OCI-LY3 (cell line): Measurements from ENCODE around the gene ARHGAP26.

ENCODE experiments used
- H2AFZ ChIP-seq: fragments of 200-600, 300-600 bp; shearing (Covaris generic); 2 replicates; pipeline ENCODE4 v1.6.0; 2014; ENCODE audit warnings: antibody characterized with exemption, low read depth, low read length
- H3K27ac ChIP-seq: fragments of 200-600, 300-600 bp; sonication (generic); 2 replicates; pipeline ENCODE4 v1.5.1; 2014; ENCODE audit warnings: mild to moderate bottlenecking, low read length, moderate library complexity, mixed read lengths
- H3K27me3 ChIP-seq: fragments of 200-600, 300-600 bp; sonication (generic); 2 replicates; pipeline ENCODE4 v1.6.1; 2014; ENCODE audit warnings: low read depth, low read length, mixed read lengths
- H3K36me3 ChIP-seq: fragments of 200-600, 300-600 bp; sonication (generic); replicated peaks from 2 replicates; pipeline ENCODE3; 2014; ENCODE audit warnings: low read depth, low read length, mixed read lengths
- H3K4me1 ChIP-seq: fragments of 300-600, 200-600 bp; sonication (generic); 2 replicates; pipeline ENCODE4 v1.6.1; 2014; ENCODE audit warnings: low read length, mixed read lengths
- H3K4me2 ChIP-seq: fragments of 200-600, 300-600 bp; sonication (generic); 2 replicates; pipeline ENCODE4 v1.6.1; 2014; ENCODE audit warnings: low read length, mixed read lengths
- H3K4me3 ChIP-seq: fragments of 300-600, 200-600 bp; sonication (generic); 2 replicates; pipeline ENCODE4 v1.5.1; 2014; ENCODE audit warnings: antibody characterized with exemption, mild to moderate bottlenecking, low read length, moderate library complexity
- H3K79me2 ChIP-seq: fragments of 300-600, 200-600 bp; shearing (Covaris generic); 2 replicates; pipeline ENCODE4 v1.6.1; 2014; ENCODE audit warnings: mild to moderate bottlenecking, low read length, mixed read lengths
- H3K9ac ChIP-seq: fragments of 300-600, 200-600 bp; shearing (Covaris generic); 2 replicates; pipeline ENCODE4 v1.6.0; 2014; ENCODE audit warnings: mild to moderate bottlenecking, low read length, moderate library complexity
- H3K9me3 ChIP-seq: fragments of 200-600, 300-600 bp; shearing (Covaris generic); 2 replicates; pipeline ENCODE4 v1.6.1; 2014; ENCODE audit warnings: low read length, mixed read lengths; ENCODE audit not compliant: insufficient read depth
- H4K20me1 ChIP-seq: fragments of 200-600, 300-600 bp; sonication (generic); 2 replicates; pipeline ENCODE4 v1.6.1; 2016; ENCODE audit warnings: low read length, mixed read lengths; ENCODE audit not compliant: insufficient read depth
- CTCF ChIP-seq: fragments of 200-600, 300-600 bp; sonication (generic); IDR thresholded peaks from 2 replicates; pipeline ENCODE4 v1.5.1; 2014; ENCODE audit warnings: antibody characterized with exemption, low read length, low read depth
- EZH2phosphoT487 ChIP-seq: fragments of 200-600 bp; shearing (Covaris generic); IDR thresholded peaks from 2 replicates; pipeline ENCODE4 v1.6.1; 2018; ENCODE audit warnings: antibody characterized with exemption, mixed run types, low read depth

Gene ARHGAP26

GRCh38 chr5:142860270-142860669 is 90.1 kb downstream of the ARHGAP26 start:
- H3K79me2 ChIP-seq, result no peaks in the 10 kb centered on the region
- TF ChIP-seq CTCF (no peak), EZH2phosphoT487 (no peak)
- no peaks in the 10 kb centered on the region for H4K20me1 ChIP-seq
- no peaks in the 10 kb centered on the region for H3K9me3 ChIP-seq
- no peaks in the 10 kb centered on the region for H3K36me3 ChIP-seq
- H2AFZ ChIP-seq, result no peak overlapping the region
- H3K27ac ChIP-seq, result no peak overlapping the region
- H3K27me3 ChIP-seq, result no peaks in the 10 kb centered on the region
- no peak overlapping the region for H3K4me3 ChIP-seq
- H3K4me2 ChIP-seq, result no peak overlapping the region
- H3K4me1 ChIP-seq, result no peaks in the 10 kb centered on the region
- H3K9ac ChIP-seq, result no peak overlapping the region

GRCh38 chr5:142861011-142861410 is 90.8 kb downstream of the ARHGAP26 start:
- TF ChIP-seq CTCF (no peak), EZH2phosphoT487 (no peak)
- H3K36me3 ChIP-seq, result no peaks in the 10 kb centered on the region
- H3K4me3 ChIP-seq, result no peak overlapping the region
- no peaks in the 10 kb centered on the region for H3K4me1 ChIP-seq
- H3K27ac ChIP-seq, result no peak overlapping the region
- no peaks in the 10 kb centered on the region for H4K20me1 ChIP-seq
- no peak overlapping the region for H2AFZ ChIP-seq
- no peaks in the 10 kb centered on the region for H3K9me3 ChIP-seq
- H3K9ac ChIP-seq, result no peak overlapping the region
- no peaks in the 10 kb centered on the region for H3K79me2 ChIP-seq
- H3K27me3 ChIP-seq, result no peaks in the 10 kb centered on the region
- H3K4me2 ChIP-seq, result no peak overlapping the region

- Histone ChIP-seq H3K79me2 (no peaks in the 10 kb centered on the region), H4K20me1 (no peaks in the 10 kb centered on the region), H3K36me3 (no peaks in the 10 kb centered on the region), H3K9ac (no peak overlapping the region), H3K4me2 (no peak overlapping the region), H3K4me1 (no peaks in the 10 kb centered on the region), H2AFZ (no peak overlapping the region), H3K27ac (no peak overlapping the region), H3K27me3 (no peaks in the 10 kb centered on the region), H3K4me3 (no peak overlapping the region), H3K9me3 (no peaks in the 10 kb centered on the region)
- TF ChIP-seq EZH2phosphoT487 (no peak), CTCF (no peak)
These were observed 92.4 kb downstream of the ARHGAP26 start for GRCh38 chr5:142862594-142862993.

GRCh38 chr5:142863856-142864255 is 93.7 kb downstream of the ARHGAP26 start:
- Histone ChIP-seq H3K9ac (no peak overlapping the region), H3K9me3 (no peaks in the 10 kb centered on the region), H2AFZ (no peak overlapping the region), H3K4me2 (no peak overlapping the region), H3K27me3 (no peaks in the 10 kb centered on the region), H3K79me2 (no peaks in the 10 kb centered on the region), H3K27ac (no peak overlapping the region), H3K36me3 (no peaks in the 10 kb centered on the region), H3K4me1 (no peaks in the 10 kb centered on the region), H4K20me1 (no peaks in the 10 kb centered on the region), H3K4me3 (no peak overlapping the region)
- TF ChIP-seq EZH2phosphoT487 (no peak), CTCF (no peak)
